ENCODE data around the gene GNG12.
"Not testable (repeated sequence)": the region's sequence is repeated elsewhere in the genome, so short reads cannot be mapped to it uniquely, and the experiment has no call there.

The GNG12 gene

DNA sequence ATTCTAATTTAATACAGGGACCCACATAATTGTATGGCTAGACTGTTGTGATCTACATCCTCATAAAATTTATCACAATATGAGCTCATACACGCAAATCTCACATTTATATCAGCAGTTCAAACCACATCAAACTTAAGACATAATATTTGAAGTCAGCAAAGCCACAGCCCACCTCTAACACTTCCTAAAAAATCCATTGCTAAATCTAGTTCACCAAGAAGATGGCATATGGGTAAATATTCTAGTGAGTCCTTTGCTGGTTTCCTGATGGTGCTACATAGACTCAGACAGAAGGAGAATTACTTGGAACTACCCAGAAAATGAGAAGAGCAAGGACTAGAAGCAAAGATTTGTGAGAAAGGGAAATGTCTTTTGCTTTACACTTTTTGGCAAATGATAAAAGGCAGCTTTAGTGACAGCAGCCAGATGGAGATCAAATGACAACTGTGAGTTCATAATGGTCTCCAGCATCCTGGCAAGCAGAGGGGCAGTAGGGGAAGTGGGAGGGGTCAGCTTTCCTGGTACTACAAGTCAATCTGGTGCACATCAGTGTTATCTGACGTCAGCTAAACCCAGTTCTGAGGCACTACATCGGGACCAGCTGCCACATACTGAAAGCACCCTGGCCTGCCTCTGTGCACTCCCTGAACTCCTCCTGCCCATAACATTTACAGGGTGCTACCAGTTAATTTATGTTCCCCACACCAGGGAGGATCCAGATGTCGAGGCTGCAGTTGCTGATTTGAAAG lies 158.8 kb downstream of the GNG12 start:
- DNase-seq = peak; percentile 56

DNA sequence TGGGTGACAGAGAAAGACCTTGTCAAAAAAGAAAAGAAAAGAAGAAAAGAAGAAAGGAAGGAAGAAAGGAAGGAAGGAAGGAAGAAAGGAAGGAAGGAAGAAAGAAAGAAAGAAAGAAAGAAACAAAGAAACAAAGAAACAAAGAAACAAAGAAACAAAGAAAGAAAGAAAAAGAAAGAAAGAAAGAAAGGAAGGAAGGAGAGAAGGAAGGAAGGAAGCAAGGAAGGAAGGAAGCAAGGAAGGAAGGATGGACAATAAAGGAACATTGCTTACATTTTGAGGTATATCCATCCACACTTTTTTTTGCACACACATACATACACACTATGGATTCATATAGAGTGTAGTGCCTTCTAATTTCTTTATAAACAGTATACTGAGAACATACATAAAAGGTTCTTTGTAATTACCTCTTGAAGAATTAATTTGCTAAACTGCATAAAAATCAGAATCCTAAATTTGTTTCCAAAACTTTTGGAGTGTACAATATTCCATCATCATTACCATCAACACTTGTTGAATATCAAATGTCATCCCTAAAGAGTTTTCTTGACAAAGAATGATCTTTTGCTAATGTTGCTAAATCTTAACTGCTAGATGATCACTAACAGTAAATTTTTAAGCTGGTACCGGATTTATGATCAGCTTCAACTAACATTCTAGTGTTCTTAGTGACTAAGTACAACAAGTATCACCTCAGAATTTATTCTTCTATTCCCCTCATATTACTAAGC lies 159.6 kb downstream of the GNG12 start:
- no peak for DNase-seq

- no peak for DNase-seq
Observed at GRCh38 chr1:67672260-67672803, 160.9 kb downstream of the GNG12 start.

DNA sequence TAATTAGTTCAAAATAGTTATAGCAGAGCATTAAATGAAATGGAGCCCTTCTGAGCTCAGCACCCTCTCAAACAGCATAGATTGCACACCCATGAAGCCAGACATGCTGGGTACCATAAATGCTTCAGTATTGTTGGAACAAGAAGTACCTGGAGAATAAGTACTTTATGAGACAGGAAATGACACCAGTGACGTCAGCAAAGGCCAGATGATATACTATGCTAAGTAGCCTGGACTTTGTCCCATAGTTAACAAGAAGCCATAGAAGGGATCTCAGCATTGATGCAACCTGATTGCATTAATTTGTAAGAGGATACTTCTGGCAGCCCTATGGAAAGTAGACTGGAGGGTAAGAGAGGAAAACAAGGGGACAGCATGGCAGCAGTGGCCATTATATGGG lies 164.6 kb downstream of the GNG12 start:
- DNase-seq = no peak

DNA sequence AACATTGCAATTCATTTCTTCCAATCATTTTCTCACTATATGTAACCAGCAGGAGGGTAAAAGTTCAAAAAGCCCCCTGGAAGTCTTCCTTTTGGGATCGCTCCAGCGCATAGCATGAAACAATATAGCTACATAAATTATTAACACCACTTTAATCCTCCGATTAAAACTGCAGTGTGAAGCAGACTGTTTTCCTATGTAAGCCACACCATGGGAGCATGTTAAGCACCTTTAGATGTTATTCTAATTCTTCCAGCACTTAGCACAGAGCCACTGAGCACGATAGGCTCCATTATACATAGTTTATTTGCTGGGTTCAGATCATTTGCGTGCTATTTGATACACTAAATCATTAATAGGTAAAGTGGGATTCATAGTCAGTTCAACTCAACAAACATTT lies 166.6 kb downstream of the GNG12 start:
- DNase-seq = no peak

GRCh38 chr1:67665307-67665706 lies 168.0 kb downstream of the GNG12 start:
- DNase-seq = not testable (repeated sequence)

- peak; percentile 29 for DNase-seq
Observed at GRCh38 chr1:67664048-67664447, 169.2 kb downstream of the GNG12 start.

- no peak for DNase-seq
Observed at GRCh38 chr1:67662884-67663283, 170.4 kb downstream of the GNG12 start.

DNA sequence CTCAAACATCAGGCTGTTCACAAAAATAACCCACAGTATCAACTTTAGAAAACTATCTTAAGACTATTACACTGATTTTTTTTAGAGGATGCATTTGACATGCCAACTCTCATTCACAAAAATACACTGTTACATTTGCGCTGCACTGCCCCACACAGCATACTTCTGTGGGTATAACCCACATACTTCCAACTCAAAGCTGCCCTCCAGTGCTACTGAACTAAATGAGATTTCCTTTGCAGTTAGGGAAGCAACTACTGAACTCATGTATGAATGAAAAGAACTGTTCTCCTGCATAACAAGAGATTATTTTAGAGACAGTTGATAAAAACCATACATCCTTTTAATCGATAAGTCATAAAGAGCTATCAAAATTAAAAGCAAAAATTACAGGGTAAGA lies 174.0 kb downstream of the GNG12 start:
- DNase-seq = no peak

DNA sequence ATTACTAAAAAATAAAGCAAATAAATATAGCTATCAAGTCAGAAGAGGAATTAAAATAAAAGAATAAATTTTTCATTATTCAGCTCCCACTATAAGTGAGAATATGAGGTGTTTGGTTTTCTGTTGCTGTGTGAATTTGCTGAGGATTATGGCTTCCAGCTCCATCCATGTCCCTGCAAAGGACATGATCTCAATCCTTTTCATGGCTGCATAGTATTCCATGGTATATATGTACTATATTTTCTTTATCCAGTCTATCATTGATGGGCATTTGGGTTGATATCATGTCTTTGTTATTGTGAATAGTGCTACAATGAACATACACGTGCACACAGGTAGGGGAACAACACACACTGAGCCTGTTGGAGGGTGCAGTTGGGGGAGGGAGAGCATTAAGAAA lies 176.1 kb downstream of the GNG12 start:
- DNase-seq = not testable (repeated sequence)

GRCh38 chr1:67655581-67655980 lies 177.7 kb downstream of the GNG12 start:
- DNase-seq = no peak

- DNase-seq = no peak
Observed at GRCh38 chr1:67653304-67653703, 180.0 kb downstream of the GNG12 start.

DNA sequence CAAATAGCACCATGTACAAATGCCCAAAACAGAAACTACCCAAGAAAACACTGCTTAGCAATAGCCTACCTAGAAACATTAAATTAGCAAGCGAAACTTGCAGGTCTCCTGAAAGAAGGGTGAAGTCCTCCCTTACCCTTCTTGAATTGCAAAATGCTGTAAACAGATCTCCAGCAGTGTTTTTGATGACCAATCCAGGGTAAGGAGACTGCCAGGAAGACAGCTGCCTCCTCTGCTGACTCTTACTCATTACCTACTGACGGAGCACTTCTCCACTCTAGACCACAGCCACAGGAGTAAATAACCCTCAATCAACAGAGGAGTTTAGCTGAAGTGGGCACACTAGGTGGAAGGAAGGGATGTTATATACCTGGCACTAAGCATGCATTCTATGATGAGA lies 180.5 kb downstream of the GNG12 start:
- DNase-seq = no peak
